HepG2 (cell line): ENCODE results near the gene AP3D1. TPM values are rescaled to one million over a fixed set of nuclear protein-coding genes. Genes with fewer than 3 reads are reported as not detected.
"Not testable (repeated sequence)": the region's sequence is repeated elsewhere in the genome, so short reads cannot be mapped to it uniquely, and the experiment has no call there.

ENCODE experiments used
- ATAC-seq: fragments of 200-7000 bp; cut with Tn5 transposase; 3 replicates; pipeline ENCODE4 v1.9.1; 2020; ENCODE audit warnings: mild to moderate bottlenecking, moderate library complexity
- BruUV-seq: library from RNA; stranded (reverse); fragments of 400-500 nt; replicated peaks from 2 replicates; lab custom pipeline; 2021; lab: Mats Ljungman, UMichigan
- CTCF ChIA-PET: fragments of 300-600 bp; formaldehyde crosslinking; extraction: SDS; loops from one replicate; lab custom pipeline; 2021; ENCODE audit warnings: low total read pairs, inconsistent platforms, low intra/inter-chr PET ratio; lab: Yijun Ruan, JAX
- POLR2A ChIA-PET: fragments of 350-600 bp; sonication (Branson Sonifier 250); formaldehyde crosslinking; loops from one replicate; lab custom pipeline; 2020; ENCODE audit warnings: antibody characterized with exemption, inconsistent platforms; lab: Yijun Ruan, JAX
- DNase-seq: peaks from one replicate; pipeline ENCODE4 v3.0.0-alpha.2; 2015; ENCODE audit warnings: low spot score
- FAIRE-seq: peaks from 3 replicates; lab custom pipeline; 2011; peaks lifted over from hg19 to GRCh38; lab: Jason Lieb, UNC
- H2AFZ ChIP-seq: one replicate; pipeline ENCODE4 v1.6.1; 2011; ENCODE audit warnings: low read length, inconsistent platforms
- H3K27ac ChIP-seq: fragments of 300-600 bp; 3 replicates; pipeline ENCODE4 v1.8.0; 2011; ENCODE audit warnings: mixed run types, mild to moderate bottlenecking, mixed read lengths, low read length, inconsistent platforms; ENCODE audit not compliant: insufficient read depth; ENCODE audit errors: extremely low read length
- H3K27me3 ChIP-seq, 2 experiments: fragments of 200-600 bp in 1 of 2; 2 replicates in 1 of 2; 3 replicates in 1 of 2; pipeline versions ENCODE4 v1.6.0 to v1.8.0; 2011; ENCODE audit warnings: low read length in 2 of 2, mild to moderate bottlenecking in 2 of 2, moderate library complexity in 2 of 2, inconsistent platforms in 1 of 2; ENCODE audit not compliant: insufficient read depth in 2 of 2, control insufficient read depth in 1 of 2
- H3K36me3 ChIP-seq, 2 experiments: fragments of 200-600 bp in 1 of 2; replicated peaks in 1 of 2; 2 replicates in 1 of 2; 3 replicates in 1 of 2; pipeline versions ENCODE4 v1.5.1 to v1.8.0; 2011; ENCODE audit warnings: low read length in 2 of 2, inconsistent platforms in 1 of 2; ENCODE audit not compliant: insufficient read depth in 2 of 2, control insufficient read depth in 1 of 2
- H3K4me1 ChIP-seq: 2 replicates; pipeline ENCODE4 v1.5.1; 2012; ENCODE audit warnings: low read length, inconsistent platforms; ENCODE audit not compliant: insufficient read depth
- H3K4me2 ChIP-seq: 2 replicates; pipeline ENCODE4 v1.6.0; 2011; ENCODE audit warnings: low read depth, low read length, inconsistent platforms
- H3K4me3 ChIP-seq, 3 experiments: fragments of 200-600 bp in 1 of 3; sonication (generic), shearing (Covaris generic) in 1 of 3; replicated peaks in 1 of 3; 2 replicates each; pipeline ENCODE4 v1.5.1; 2011 to 2016; ENCODE audit warnings: low read length in 3 of 3, inconsistent platforms in 2 of 3, low read depth in 2 of 3, mild to moderate bottlenecking in 2 of 3, control low read depth in 1 of 3, mixed read lengths in 1 of 3; ENCODE audit not compliant: insufficient read depth in 1 of 3
- H3K79me2 ChIP-seq: one replicate; pipeline ENCODE4 v1.6.1; 2011; ENCODE audit warnings: low read length, inconsistent platforms; ENCODE audit not compliant: insufficient read depth
- H3K9ac ChIP-seq: 2 replicates; pipeline ENCODE4 v1.6.0; 2011; ENCODE audit warnings: mild to moderate bottlenecking, low read depth, low read length, inconsistent platforms; ENCODE audit not compliant: insufficient read depth
- H3K9me3 ChIP-seq: 2 replicates; pipeline ENCODE4 v1.5.1; 2012; ENCODE audit warnings: mild to moderate bottlenecking, low read length
- H4K20me1 ChIP-seq: 2 replicates; pipeline ENCODE4 v1.6.0; 2011; ENCODE audit warnings: inconsistent platforms, mild to moderate bottlenecking, low read length, moderate library complexity; ENCODE audit not compliant: insufficient read depth
- DPF2 ChIP-seq: sonication (generic); formaldehyde crosslinking; IDR thresholded peaks from 2 replicates; pipeline ENCODE4 v1.4.0; 2020; ENCODE audit warnings: mild to moderate bottlenecking, low read depth, missing genetic modification reagents, borderline replicate concordance
- MNT ChIP-seq: fragments of 450-650 bp; IDR thresholded peaks from 2 replicates; pipeline ENCODE4 v1.6.1; 2016
- NR2F6 ChIP-seq, 2 experiments: IDR thresholded peaks; 2 replicates each; pipeline ENCODE4 v1.6.1; 2016; ENCODE audit warnings: antibody characterized with exemption in 1 of 2, mild to moderate bottlenecking in 1 of 2
- POLR2G ChIP-seq: fragments of 200-400 bp; formaldehyde crosslinking; IDR thresholded peaks from 2 replicates; pipeline ENCODE4 v1.6.1; 2018; ENCODE audit warnings: mild to moderate bottlenecking, low read depth, low read length, moderate library complexity
- SAP130 ChIP-seq: IDR thresholded peaks from 2 replicates; pipeline ENCODE4 v1.6.1; 2016; ENCODE audit warnings: low read depth
- SMC3 ChIP-seq: IDR thresholded peaks from 2 replicates; pipeline ENCODE4 v1.6.1; 2011; ENCODE audit warnings: low read length, improper control_type of control experiment
- SNAPC4 ChIP-seq: sonication (generic); formaldehyde crosslinking; IDR thresholded peaks from 2 replicates; pipeline ENCODE4 v1.4.0; 2020; ENCODE audit warnings: mild to moderate bottlenecking, missing genetic modification reagents
- TGIF2 ChIP-seq: IDR thresholded peaks from 2 replicates; pipeline ENCODE4 v1.6.1; 2016; ENCODE audit warnings: control low read depth, missing compliant biosample characterization
- ZFY ChIP-seq: sonication (generic); formaldehyde crosslinking; IDR thresholded peaks from 2 replicates; pipeline ENCODE4 v1.4.0; 2020; ENCODE audit warnings: missing genetic modification reagents
- ZGPAT ChIP-seq: IDR thresholded peaks from 2 replicates; pipeline ENCODE4 v1.6.1; 2016; ENCODE audit warnings: mild to moderate bottlenecking
- ZNF235 ChIP-seq: sonication (generic); formaldehyde crosslinking; IDR thresholded peaks from 2 replicates; pipeline ENCODE4 v1.8.1; 2023; ENCODE audit warnings: mild to moderate bottlenecking, missing genetic modification reagents, borderline replicate concordance
- ZNF333 ChIP-seq: sonication (generic); formaldehyde crosslinking; IDR thresholded peaks from 2 replicates; pipeline ENCODE4 v1.4.0; 2020; ENCODE audit warnings: mild to moderate bottlenecking, missing genetic modification reagents, borderline replicate concordance
- ZNF501 ChIP-seq: sonication (generic); formaldehyde crosslinking; IDR thresholded peaks from 2 replicates; pipeline ENCODE4 v1.5.1; 2020; ENCODE audit warnings: mild to moderate bottlenecking, moderate library complexity, missing genetic modification reagents
- ZNF746 ChIP-seq: sonication (generic); formaldehyde crosslinking; IDR thresholded peaks from 2 replicates; pipeline ENCODE4 v1.8.0; 2022; ENCODE audit warnings: mild to moderate bottlenecking, missing genetic modification reagents
- ZNF775 ChIP-seq: sonication (generic); formaldehyde crosslinking; IDR thresholded peaks from 2 replicates; pipeline ENCODE4 v1.4.0; 2020; ENCODE audit warnings: missing genetic modification reagents, mild to moderate bottlenecking, moderate library complexity, borderline replicate concordance
- WGBS: methylation state at CpG from one replicate; pipeline ENCODE4 v1.1.6; 2017; ENCODE audit warnings: low lambda C conversion rate; 5-methylcytosine and 5-hydroxymethylcytosine counted together
- in situ Hi-C: cut with HindIII; loops from 2 replicates; pipeline ENCODE4 v1.10.0; 2017; ENCODE audit warnings: low pct_unique_long_range_greater_than_20kb; ENCODE audit not compliant: extremely low pct_ligation_motif_present
- intact Hi-C: fragments of 100-400 bp; cut with micrococcal nuclease; formaldehyde crosslinking; loops from one replicate; pipeline ENCODE4 v1.10.0; 2022; ENCODE audit not compliant: unreplicated experiment
- polyA plus RNA-seq, 8 experiments: library from polyadenylated mRNA; depleted of rRNA in 3 of 8; stranded (reverse) in 7 of 8; unstranded in 1 of 8; fragments of >200 nt; fragmentation: Illumina TruSeq in 4 of 8; extraction: Trizol in 4 of 8; gene quantifications; 2 replicates each; pipeline versions ENCODE4 v1.2.1 to v1.2.3, GENCODE V29; 2011 to 2016; ENCODE audit warnings: low read depth in 4 of 8, missing spikeins in 1 of 8, mixed read lengths in 1 of 8; ENCODE audit not compliant: insufficient read depth in 1 of 8
- total RNA-seq, 5 experiments: library from RNA; depleted of rRNA; stranded (reverse); fragments of >200 nt; fragmentation: Illumina TruSeq; extraction: Trizol; gene quantifications; 2 replicates each; pipeline ENCODE4 v1.2.3, GENCODE V29; 2016; ENCODE audit warnings: low read depth in 1 of 5

Gene AP3D1
- total and polyA plus RNA-seq, 2 of the 13 experiments (the other 11 are each of a cell fraction or from before 2014, with no cell fraction given), result 68.0 to 82.6 TPM

- H3K9me3 ChIP-seq, H3K27me3 ChIP-seq, H3K36me3 ChIP-seq, in situ Hi-C loops, H2AFZ ChIP-seq, H3K79me2 ChIP-seq, H3K4me3 ChIP-seq, H3K9ac ChIP-seq, CTCF ChIA-PET, BruUV-seq, intact Hi-C loops, H4K20me1 ChIP-seq: not testable (repeated sequence)
- Histone ChIP-seq H3K4me1 (peaks cover 63% of the 10 kb centered on the region), H3K4me2 (peak overlapping the region; percentile 22; the same call in 1 of the 2 replicates), H3K27ac (peak overlapping the region; percentile 70)
- POLR2A ChIA-PET, result interaction anchor here (1.1 kb wide), 1 partner anchor 27 kb away, joined by 4 read pairs; no protein-coding TSS in a partner anchor
- ATAC-seq (peak; percentile 79), DNase-seq (peak; percentile 88), FAIRE-seq (peak; percentile 85)
- 27% methylated on average over 13 of the region's 13 CpGs for WGBS
- TF ChIP-seq ZGPAT (peak; percentile 80; the same call in 1 of the 2 replicates), TGIF2 (CRISPR knock-in tag) (0 out of 2 replicates have a peak, but pooled peaks have one; percentile 23), DPF2 (CRISPR knock-in tag) (peak; percentile 70), SMC3 (0 out of 2 replicates have a peak, but pooled peaks have one; percentile 9), ZNF235 (CRISPR knock-in tag) (peak; percentile 62; the same call in 1 of the 2 replicates), ZNF746 (CRISPR knock-in tag) (peak; percentile 61; the same call in 1 of the 2 replicates), SAP130 (peak; percentile 87), SNAPC4 (peak; percentile 45; the same call in 1 of the 2 replicates), ZNF775 (peak; percentile 88), ZNF333 (CRISPR knock-in tag) (0 out of 2 replicates have a peak, but pooled peaks have one; percentile 66), POLR2G (peak; percentile 14; the same call in 1 of the 2 replicates), ZNF501 (CRISPR knock-in tag) (peak; percentile 67), MNT (peak; percentile 64; the same call in 1 of the 2 replicates), NR2F6 (IDR thresholded peaks at IDR 0.05) (peak; percentile 60), NR2F6 (CRISPR knock-in tag; IDR thresholded peaks at IDR 0.05) (peak; percentile 85), ZFY (CRISPR knock-in tag) (peak; percentile 70; the same call in 1 of the 2 replicates)
Measured at GRCh38 chr19:2086695-2087620, 64.4 kb downstream of the AP3D1 start.
